ENCODE results near the gene TVP23B. TPM values are rescaled to one million over a fixed set of nuclear protein-coding genes. Genes with fewer than 3 reads are reported as not detected.
"Not testable (repeated sequence)": the region's sequence is repeated elsewhere in the genome, so short reads cannot be mapped to it uniquely, and the experiment has no call there.

The TVP23B gene
- total RNA-seq, 2 donors from 2014 or later: 41.0 to 68.1 TPM

- not testable (repeated sequence) for H3K4me1 Mint-ChIP-seq (ENCODE audit: low read depth in 2 of 2); H3K36me3 Mint-ChIP-seq; H3K9me3 Mint-ChIP-seq; DNase-seq (ENCODE audit: low spot score); H3K27me3 Mint-ChIP-seq; H3K27ac Mint-ChIP-seq; ATAC-seq; H3K4me3 Mint-ChIP-seq
These were observed 22.6 kb upstream of the TVP23B start for GRCh38 chr17:18758344-18758743.

- H3K27me3 Mint-ChIP-seq; H3K36me3 Mint-ChIP-seq; H3K4me1 Mint-ChIP-seq (ENCODE audit: low read depth in 2 of 2); H3K27ac Mint-ChIP-seq; ATAC-seq; H3K4me3 Mint-ChIP-seq; DNase-seq (ENCODE audit: low spot score); H3K9me3 Mint-ChIP-seq: not testable (repeated sequence)
These were observed 20.8 kb upstream of the TVP23B start for GRCh38 chr17:18760221-18760620.

- not testable (repeated sequence) for ATAC-seq; DNase-seq (ENCODE audit: low spot score); H3K4me3 Mint-ChIP-seq; H3K27ac Mint-ChIP-seq; H3K36me3 Mint-ChIP-seq; H3K4me1 Mint-ChIP-seq (ENCODE audit: low read depth in 2 of 2); H3K9me3 Mint-ChIP-seq
- H3K27me3 Mint-ChIP-seq: peaks cover 8 to 11% of the 10 kb centered on the region in 2 donors
These were observed 10.4 kb upstream of the TVP23B start for GRCh38 chr17:18770572-18770971.

- peaks cover 8 to 14% of the 10 kb centered on the region in 2 donors for H3K27me3 Mint-ChIP-seq
- not testable (repeated sequence) for H3K36me3 Mint-ChIP-seq; H3K9me3 Mint-ChIP-seq; H3K4me3 Mint-ChIP-seq; DNase-seq (ENCODE audit: low spot score); H3K4me1 Mint-ChIP-seq (ENCODE audit: low read depth in 2 of 2); H3K27ac Mint-ChIP-seq; ATAC-seq
These were observed 9.9 kb upstream of the TVP23B start for GRCh38 chr17:18771066-18771465.

- H3K9me3 Mint-ChIP-seq: no peaks in the 10 kb centered on the region
- no peak for ATAC-seq
- H3K27me3 Mint-ChIP-seq: peaks cover 8 to 14% of the 10 kb centered on the region in 2 donors
- DNase-seq (ENCODE audit: low spot score): no peak
- H3K27ac Mint-ChIP-seq: no peak overlapping the region
- no peak overlapping the region for H3K4me3 Mint-ChIP-seq
- no peaks in the 10 kb centered on the region for H3K36me3 Mint-ChIP-seq
- H3K4me1 Mint-ChIP-seq (ENCODE audit: low read depth in 2 of 2): no peaks in the 10 kb centered on the region
These were observed 8.5 kb upstream of the TVP23B start for GRCh38 chr17:18772471-18772870.

GRCh38 chr17:18781805-18782204, 822 bp downstream of the TVP23B start:
- DNase-seq (ENCODE audit: low spot score): not testable (repeated sequence)

GRCh38 chr17:18785933-18786332, 5.0 kb downstream of the TVP23B start:
- H3K27me3 Mint-ChIP-seq; H3K4me3 Mint-ChIP-seq; ATAC-seq; DNase-seq (ENCODE audit: low spot score); H3K27ac Mint-ChIP-seq; H3K9me3 Mint-ChIP-seq: not testable (repeated sequence)
- H3K36me3 Mint-ChIP-seq: peaks cover 16% of the 10 kb centered on the region
- H3K4me1 Mint-ChIP-seq (ENCODE audit: low read depth in 2 of 2): peaks cover 38 to 41% of the 10 kb centered on the region in 2 donors

More at GRCh38 chr17:18781805-18782204, 822 bp downstream of the TVP23B start:
- peaks cover 21 to 28% of the 10 kb centered on the region in 2 donors for H3K4me1 Mint-ChIP-seq (ENCODE audit: low read depth in 2 of 2)
- not testable (repeated sequence) for H3K27me3 Mint-ChIP-seq, H3K9me3 Mint-ChIP-seq
- peak overlapping the region; percentile 91 to 95 for H3K27ac Mint-ChIP-seq
- peak in 1 of 2 donors; percentile 32 for ATAC-seq
- H3K4me3 Mint-ChIP-seq: peak overlapping the region; percentile 95
- H3K36me3 Mint-ChIP-seq: peaks cover 10% of the 10 kb centered on the region

- not testable (repeated sequence) for DNase-seq (ENCODE audit: low spot score); H3K27ac Mint-ChIP-seq; H3K4me3 Mint-ChIP-seq; ATAC-seq; H3K27me3 Mint-ChIP-seq; H3K9me3 Mint-ChIP-seq
- Mint-ChIP-seq H3K36me3 (peaks cover 16% of the 10 kb centered on the region), H3K4me1 (ENCODE audit: low read depth in 2 of 2) (peaks cover 38 to 41% of the 10 kb centered on the region in 2 donors)
These were observed 5.9 kb downstream of the TVP23B start for GRCh38 chr17:18786890-18787289.

GRCh38 chr17:18791402-18791801, 10.4 kb downstream of the TVP23B start:
- not testable (repeated sequence) for ATAC-seq; H3K27ac Mint-ChIP-seq; H3K36me3 Mint-ChIP-seq; DNase-seq (ENCODE audit: low spot score); H3K27me3 Mint-ChIP-seq; H3K4me3 Mint-ChIP-seq; H3K9me3 Mint-ChIP-seq
- peaks cover 22 to 30% of the 10 kb centered on the region in 2 donors for H3K4me1 Mint-ChIP-seq (ENCODE audit: low read depth in 2 of 2)

GRCh38 chr17:18794841-18795240, 13.9 kb downstream of the TVP23B start:
- not testable (repeated sequence) for H3K9me3 Mint-ChIP-seq; H3K36me3 Mint-ChIP-seq; ATAC-seq; H3K4me3 Mint-ChIP-seq; H3K27me3 Mint-ChIP-seq; DNase-seq (ENCODE audit: low spot score)
- Mint-ChIP-seq H3K4me1 (ENCODE audit: low read depth in 2 of 2) (peaks cover 8 to 11% of the 10 kb centered on the region in 2 donors), H3K27ac (peak overlapping the region in 1 of 2 donors; percentile 31)

- not testable (repeated sequence) for H3K27me3 Mint-ChIP-seq; H3K4me3 Mint-ChIP-seq; ATAC-seq; DNase-seq (ENCODE audit: low spot score); H3K27ac Mint-ChIP-seq; H3K9me3 Mint-ChIP-seq
- Mint-ChIP-seq H3K36me3 (peaks cover 10% of the 10 kb centered on the region), H3K4me1 (ENCODE audit: low read depth in 2 of 2) (peaks cover 8 to 11% of the 10 kb centered on the region in 2 donors)
These were observed 15.9 kb downstream of the TVP23B start for GRCh38 chr17:18796887-18797286.

GRCh38 chr17:18803458-18804245, 22.7 kb downstream of the TVP23B start:
- not testable (repeated sequence) for H3K27ac Mint-ChIP-seq; ATAC-seq; DNase-seq (ENCODE audit: low spot score); H3K9me3 Mint-ChIP-seq; H3K27me3 Mint-ChIP-seq; H3K4me3 Mint-ChIP-seq; H3K4me1 Mint-ChIP-seq (ENCODE audit: low read depth in 2 of 2)
- H3K36me3 Mint-ChIP-seq: peaks cover 16% of the 10 kb centered on the region

GRCh38 chr17:18815924-18816323, 34.9 kb downstream of the TVP23B start:
- not testable (repeated sequence) for DNase-seq (ENCODE audit: low spot score); H3K36me3 Mint-ChIP-seq; ATAC-seq; H3K9me3 Mint-ChIP-seq; H3K4me1 Mint-ChIP-seq (ENCODE audit: low read depth in 2 of 2); H3K4me3 Mint-ChIP-seq; H3K27ac Mint-ChIP-seq; H3K27me3 Mint-ChIP-seq

GRCh38 chr17:18816489-18817371, 35.7 kb downstream of the TVP23B start:
- H3K27me3 Mint-ChIP-seq: peaks cover 7 to 14% of the 10 kb centered on the region in 2 donors
- peak; percentile 59 to 72 for ATAC-seq
- H3K36me3 Mint-ChIP-seq; H3K9me3 Mint-ChIP-seq; DNase-seq (ENCODE audit: low spot score); H3K4me3 Mint-ChIP-seq: not testable (repeated sequence)
- peaks cover 4 to 12% of the 10 kb centered on the region in 2 donors for H3K4me1 Mint-ChIP-seq (ENCODE audit: low read depth in 2 of 2)
- peak overlapping the region in 1 of 2 donors; percentile 15 for H3K27ac Mint-ChIP-seq
